ENCODE data around the gene ADRA1B.

ADRA1B gene

GRCh38 chr5:160021831-160022446 lies 105.7 kb downstream of the ADRA1B start:
- peak; percentile 27 for DNase-seq
